NCI-H510A (cell line): ENCODE measurements around the gene P3R3URF.
A peak's percentile ranks its signal among the peaks of the same experiment; 100 is the strongest.

Source experiments
- DNase-seq: peaks from one replicate; lab custom pipeline; 2025; lab: John Stamatoyannopoulos, UW

Gene P3R3URF

DNA sequence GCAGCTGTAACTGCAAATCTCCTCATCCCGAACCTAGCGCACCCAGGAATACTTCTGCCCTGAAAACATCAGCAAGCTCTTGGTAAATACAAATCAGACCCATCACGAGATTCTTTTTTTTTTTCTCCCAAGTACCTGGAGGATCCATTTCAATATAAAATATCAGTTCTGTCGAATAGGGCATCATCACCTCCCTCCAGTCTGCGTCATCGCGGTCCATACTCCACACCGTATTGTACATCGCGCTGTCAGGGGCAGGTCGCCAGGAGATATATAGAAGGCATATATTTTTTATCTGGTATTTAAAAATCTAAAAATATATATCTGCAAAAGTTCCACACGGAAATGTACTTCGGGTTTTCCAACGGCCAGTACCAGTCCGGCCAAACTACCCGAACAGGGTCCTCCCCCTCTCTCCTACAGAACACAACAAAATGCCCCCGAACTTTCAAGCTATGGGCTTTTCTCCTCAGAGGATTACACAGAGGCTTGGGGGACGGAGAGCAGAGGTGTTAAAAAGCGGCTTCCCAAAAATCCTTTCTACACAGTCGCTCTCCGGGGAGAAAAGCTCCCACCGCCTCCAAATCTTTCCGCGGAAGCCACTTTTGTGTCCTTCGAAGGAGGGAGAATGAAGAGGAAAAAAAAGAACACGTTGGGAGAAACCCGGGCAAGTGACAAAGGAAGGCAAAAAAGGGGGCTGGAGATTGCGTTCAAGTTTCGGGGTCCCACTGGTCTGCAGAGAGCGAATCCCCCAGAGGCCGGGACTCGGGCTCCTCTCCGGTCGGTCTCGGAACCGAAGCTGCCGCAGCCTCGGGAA, 44.4 kb downstream of the P3R3URF start:
- DNase-seq: peak; percentile 34

DNA sequence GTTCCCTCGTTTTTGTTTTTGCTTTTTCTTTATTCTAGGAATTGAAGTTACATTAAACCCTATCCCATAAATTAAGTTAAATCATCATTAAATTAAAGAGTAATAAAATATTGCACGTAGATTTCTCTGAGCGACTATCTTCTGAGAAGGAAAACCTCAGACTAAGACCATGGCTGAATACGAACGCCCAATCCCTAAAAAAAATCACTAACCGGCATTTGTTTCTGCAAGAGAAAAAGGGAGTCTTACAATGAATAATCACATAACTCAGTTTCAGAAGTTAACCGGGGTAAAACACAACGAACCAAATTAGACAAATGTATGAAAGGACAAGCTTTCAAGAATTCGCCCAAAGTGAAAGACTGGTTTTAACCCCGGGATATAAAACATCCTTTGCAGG, 45.2 kb downstream of the P3R3URF start:
- DNase-seq: no peak

DNA sequence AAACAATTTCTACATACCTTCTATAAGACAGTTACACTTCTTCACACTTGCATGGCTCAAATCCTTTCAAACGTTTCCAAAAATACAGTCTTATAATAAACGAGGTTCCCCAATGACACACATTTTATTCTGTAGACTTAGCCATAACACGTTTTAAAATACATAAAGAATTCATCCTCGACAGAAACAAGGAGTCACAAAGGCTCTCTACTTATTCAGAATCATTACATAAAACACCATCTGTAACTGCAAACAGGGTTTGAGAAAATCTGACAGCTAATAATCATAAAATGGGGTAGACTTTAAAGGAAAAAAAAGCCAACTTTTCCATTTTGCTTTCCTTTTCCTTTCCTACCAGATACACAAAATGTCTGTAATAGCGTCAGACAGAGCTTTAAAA, 45.7 kb downstream of the P3R3URF start:
- no peak for DNase-seq

DNA sequence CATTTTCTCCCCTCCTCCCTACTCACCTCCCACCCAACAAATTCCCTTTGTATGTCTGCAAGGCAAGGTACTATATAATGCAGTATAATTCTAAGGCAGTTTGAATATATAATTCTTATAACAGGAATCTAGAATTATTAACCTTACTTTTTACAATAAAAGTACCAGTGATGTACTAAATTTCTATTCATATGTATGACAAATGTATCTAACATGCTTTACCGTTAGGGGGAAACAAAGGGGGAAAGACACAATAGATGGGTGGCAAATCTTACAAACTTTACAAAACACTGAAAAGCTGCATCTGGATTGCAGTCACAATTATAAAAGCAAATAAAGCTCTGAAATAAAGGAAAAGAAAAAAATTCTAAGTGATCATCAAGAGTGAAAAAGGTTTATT, 46.2 kb downstream of the P3R3URF start:
- DNase-seq: no peak

DNA sequence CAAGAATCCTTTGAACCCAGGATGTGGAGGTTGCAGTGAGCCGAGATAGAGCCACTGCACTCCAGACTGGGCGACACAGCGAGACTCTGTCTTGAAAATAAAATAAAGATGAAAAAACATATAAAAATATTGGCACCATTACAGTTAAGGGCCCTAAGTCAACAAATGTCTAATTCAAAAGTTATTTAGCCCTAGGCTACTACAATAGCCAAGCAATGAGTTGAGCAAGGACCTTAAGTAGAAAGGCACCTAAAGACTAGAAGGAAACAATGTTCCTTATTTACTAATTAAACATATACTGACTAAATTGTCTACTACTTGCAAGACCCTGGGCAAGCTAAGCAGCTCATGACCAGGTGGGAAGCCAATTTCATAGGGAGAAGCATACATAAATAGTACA, 47.9 kb downstream of the P3R3URF start:
- no peak for DNase-seq
